PFSK-1 (cell line): ENCODE data around the gene ODC1. TPM values are rescaled to one million over a fixed set of nuclear protein-coding genes. Genes with fewer than 3 reads are reported as not detected.

Source experiments
- FOXP2 ChIP-seq: optimal IDR thresholded peaks from 2 replicates; pipeline ENCODE3; 2011; ENCODE audit warnings: borderline replicate concordance, control low read depth, inconsistent platforms; ENCODE audit not compliant: insufficient read depth; ENCODE audit errors: extremely low read length, extremely low read depth
- POLR2AphosphoS5 ChIP-seq: IDR thresholded peaks from 2 replicates; pipeline ENCODE4 v1.6.1; 2012; ENCODE audit warnings: low read depth, mild to moderate bottlenecking, control low read depth, low read length, moderate library complexity
- REST ChIP-seq, 2 experiments: IDR thresholded peaks; 2 replicates each; pipeline versions ENCODE4 v1.6.1 to v1.8.0; 2011 to 2012; ENCODE audit warnings: low read depth in 2 of 2, low read length in 2 of 2, control low read depth in 1 of 2, inconsistent platforms in 1 of 2, mild to moderate bottlenecking in 1 of 2, moderate library complexity in 1 of 2; ENCODE audit not compliant: insufficient read depth in 1 of 2
- SIN3A ChIP-seq: IDR thresholded peaks from 2 replicates; pipeline ENCODE4 v1.6.1; 2012; ENCODE audit warnings: mild to moderate bottlenecking, low read length, moderate library complexity, borderline replicate concordance; ENCODE audit not compliant: insufficient read depth
- TAF1 ChIP-seq: IDR thresholded peaks from 2 replicates; pipeline ENCODE4 v1.6.1; 2012; ENCODE audit warnings: low read length, control low read depth, borderline replicate concordance; ENCODE audit not compliant: insufficient read depth
- polyA plus RNA-seq: library from polyadenylated mRNA; unstranded; fragments of >200 nt; gene quantifications from one replicate; pipeline ENCODE4 v1.2.1, GENCODE V29; 2012; ENCODE audit warnings: low read depth, missing spikeins; ENCODE audit not compliant: insufficient read length

ODC1 gene
- polyA plus RNA-seq = 96.5 TPM

- TF ChIP-seq FOXP2 (peak; percentile 10), SIN3A (no peak), POLR2AphosphoS5 (0 out of 2 replicates have a peak, but pooled peaks have one; percentile 30)
Measured at GRCh38 chr2:10447895-10448575, at the start of gene ODC1. ODC1 (minus strand) TSS chr2:10448327; CDS start chr2:10445032, 3,295 bp downstream.

- TF ChIP-seq FOXP2 (peak; percentile 81), SIN3A (no peak)
Measured at GRCh38 chr2:10497797-10498251, 49.7 kb upstream of the ODC1 start.

GRCh38 chr2:10495988-10496313 is 47.8 kb upstream of the ODC1 start:
- TF ChIP-seq REST (IDR thresholded peaks at IDR 0.05; ENCODE audit: insufficient read depth in 1 of 2, low read depth in 2 of 2, low read length in 2 of 2) = no peak
- no peak for TF ChIP-seq POLR2AphosphoS5
- TF ChIP-seq FOXP2 = no peak
- no peak for TF ChIP-seq SIN3A
- TF ChIP-seq TAF1 = no peak

- TF ChIP-seq FOXP2 = no peak
- no peak for TF ChIP-seq TAF1
- no peak for TF ChIP-seq SIN3A
- no peak for TF ChIP-seq POLR2AphosphoS5
- no peak for TF ChIP-seq REST (IDR thresholded peaks at IDR 0.05; ENCODE audit: insufficient read depth in 1 of 2, low read depth in 2 of 2, low read length in 2 of 2)
Measured at GRCh38 chr2:10495311-10495987, 47.3 kb upstream of the ODC1 start.

GRCh38 chr2:10494351-10495066 is 46.4 kb upstream of the ODC1 start:
- TF ChIP-seq POLR2AphosphoS5 = no peak
- TF ChIP-seq TAF1 = no peak
- no peak for TF ChIP-seq FOXP2
- no peak for TF ChIP-seq SIN3A
- TF ChIP-seq REST (IDR thresholded peaks at IDR 0.05; ENCODE audit: insufficient read depth in 1 of 2, low read depth in 2 of 2, low read length in 2 of 2) = no peak

- no peak for TF ChIP-seq FOXP2
- no peak for TF ChIP-seq SIN3A
- TF ChIP-seq REST (IDR thresholded peaks at IDR 0.05; ENCODE audit: insufficient read depth in 1 of 2, low read depth in 2 of 2, low read length in 2 of 2) = no peak
- no peak for TF ChIP-seq TAF1
- TF ChIP-seq POLR2AphosphoS5 = no peak
Measured at GRCh38 chr2:10493634-10494281, 45.6 kb upstream of the ODC1 start.
